Hematopoietic multipotent progenitor cell treated with erythropoietin and hydrocortisone succinate and interleukin-3 and kit ligand, for 4 days (in vitro differentiated cells): Measurements from ENCODE around the gene RNF130.

Source experiments
- DNase-seq: peaks from one replicate; pipeline ENCODE4 v3.0.0-alpha.2; 2015

Gene RNF130

DNA sequence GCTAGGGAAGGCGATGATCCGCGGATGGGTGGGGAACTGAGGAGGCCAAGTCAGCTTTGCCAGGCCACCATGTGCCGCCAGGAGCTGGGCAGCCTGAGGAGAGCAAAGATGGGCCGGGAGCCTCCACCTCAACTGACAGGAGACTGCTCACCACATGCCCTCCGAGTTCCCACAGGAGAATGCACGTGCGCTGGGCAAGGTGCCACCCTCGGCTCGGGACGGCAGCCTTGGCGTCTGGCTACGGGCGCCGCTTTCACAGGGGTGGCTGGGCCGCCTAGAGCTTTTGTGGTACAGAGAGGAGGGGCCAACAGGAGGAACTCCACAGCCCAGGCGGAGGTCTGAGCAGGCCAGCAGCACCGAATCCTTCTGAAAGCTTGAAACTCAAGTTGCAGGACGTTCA is 158.6 kb downstream of the RNF130 start:
- no peak for DNase-seq

DNA sequence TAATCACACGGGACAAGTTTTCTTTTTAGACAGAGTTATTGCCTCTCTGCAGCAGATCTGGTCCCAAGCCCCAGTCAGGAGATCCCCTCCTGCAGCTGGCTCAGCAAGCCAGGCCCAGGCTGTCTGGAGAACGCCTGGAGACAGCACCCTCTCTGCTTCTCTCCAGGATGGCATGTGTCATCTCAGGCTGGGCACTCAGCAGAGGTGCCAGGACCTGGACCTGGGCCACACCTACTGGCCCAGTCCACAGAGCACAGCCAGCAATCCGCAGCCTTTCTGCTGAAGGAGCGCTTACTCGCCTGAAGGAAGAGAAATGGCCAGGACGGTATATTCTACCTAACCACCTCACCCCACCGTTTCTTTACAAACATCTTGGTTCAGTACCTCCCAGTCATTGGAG is 159.2 kb downstream of the RNF130 start:
- no peak for DNase-seq

DNA sequence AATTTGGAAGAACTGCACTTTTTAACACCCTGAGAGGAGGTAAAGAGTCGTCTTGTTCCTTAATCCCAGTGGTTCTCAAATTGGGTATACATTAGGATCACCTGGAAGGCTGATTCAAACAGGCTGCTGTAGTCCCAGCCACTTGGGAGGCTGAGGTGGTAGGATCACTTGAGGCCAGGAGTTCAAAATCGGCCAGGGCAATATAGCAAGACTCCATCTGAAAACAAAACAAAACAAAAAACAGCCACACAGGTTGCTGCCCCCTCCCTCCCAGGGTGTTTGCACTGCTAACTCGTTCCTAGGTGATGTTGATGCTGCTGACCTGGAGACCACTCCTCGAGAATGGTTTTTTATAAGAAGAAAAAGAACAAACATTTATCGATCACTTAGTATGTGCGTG is 162.3 kb downstream of the RNF130 start:
- DNase-seq, result no peak

- DNase-seq, result peak; percentile 31
These were observed 163.0 kb downstream of the RNF130 start for GRCh38 chr5:179908528-179908927.

DNA sequence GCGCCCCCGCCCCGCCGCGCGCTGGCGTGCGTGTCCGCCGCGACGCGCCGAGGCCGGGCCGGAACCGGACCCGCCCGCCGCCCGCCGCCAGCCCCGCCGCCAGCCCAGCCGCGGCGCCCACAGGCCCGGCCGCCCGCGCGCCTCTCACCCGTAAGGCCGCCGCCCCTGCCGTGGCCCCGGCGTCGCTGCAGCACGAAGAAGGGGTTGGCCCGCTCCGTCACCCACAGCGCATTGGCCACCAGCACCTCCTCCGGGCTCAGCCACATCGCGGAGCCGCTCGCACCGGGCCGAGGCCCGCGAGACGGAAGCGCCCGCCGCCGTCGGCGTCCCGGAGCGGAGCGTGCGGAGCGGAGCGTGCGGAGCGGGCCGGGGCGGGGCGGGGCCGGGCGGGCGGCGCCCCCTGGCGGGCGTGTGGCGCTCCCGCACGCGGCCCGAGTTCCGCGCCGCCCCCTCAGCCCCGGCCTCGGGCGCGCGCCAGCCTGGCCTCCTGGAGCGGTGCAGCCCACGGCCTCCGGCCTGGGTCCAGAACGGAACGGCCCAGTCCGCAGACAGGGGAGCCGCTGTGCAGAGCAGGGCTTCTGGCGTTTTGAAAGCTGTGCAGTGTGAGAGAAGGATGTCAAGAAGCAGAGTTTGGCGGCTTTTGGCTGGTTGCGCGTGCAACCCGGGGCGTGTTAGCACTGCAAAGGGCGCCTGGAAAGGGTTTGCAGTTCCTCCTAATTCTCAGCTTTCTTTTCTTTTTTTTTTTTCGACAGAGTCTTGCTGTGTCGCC is 163.8 kb downstream of the RNF130 start, which contains the start of gene TBC1D9B:
TBC1D9B (minus strand) TSS at position 342 of the 769 bp plus-strand sequence; CDS start at position 266, 76 bp downstream.
- peak; percentile 86 for DNase-seq

DNA sequence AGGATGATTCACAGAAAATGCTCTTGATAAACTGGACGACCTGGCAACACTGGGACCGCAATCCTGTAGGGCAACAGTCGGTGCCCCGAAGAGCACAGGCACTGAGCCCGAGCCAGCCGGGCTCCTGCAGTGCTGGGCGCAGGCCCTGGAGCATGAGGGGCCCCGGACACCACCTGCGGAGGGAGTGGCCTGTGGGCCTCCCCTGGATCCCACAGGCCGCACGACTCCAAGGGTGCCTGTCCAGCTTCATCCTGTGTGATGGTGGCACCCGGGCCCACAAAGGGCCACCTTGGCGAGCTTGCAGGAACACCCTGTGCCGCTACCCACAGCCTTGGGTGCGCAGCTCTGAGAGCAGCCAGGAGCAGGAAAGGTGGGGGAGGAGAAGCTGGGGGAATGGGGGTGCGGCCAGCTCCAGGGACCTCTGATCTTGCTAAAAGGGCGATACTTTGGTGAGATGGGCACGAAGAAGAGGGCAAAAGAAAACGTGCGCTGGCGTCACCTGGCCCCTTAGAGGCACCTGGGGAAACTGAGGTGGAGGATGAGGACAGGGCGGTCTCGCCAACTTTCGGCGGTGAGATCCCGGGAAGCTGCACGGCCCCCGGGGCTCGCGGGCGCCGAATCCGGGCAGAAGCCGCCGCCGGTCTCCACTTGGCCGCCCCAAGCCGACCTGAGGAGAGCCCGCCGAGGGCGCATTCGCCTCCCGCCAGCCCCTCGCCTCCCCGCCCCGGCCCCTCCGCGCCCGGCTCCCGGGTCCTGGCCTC is 164.6 kb downstream of the RNF130 start:
- DNase-seq, result peak; percentile 61

- DNase-seq, result peak; percentile 28
These were observed 165.2 kb downstream of the RNF130 start for GRCh38 chr5:179906294-179906794.

GRCh38 chr5:179905161-179905560 is 166.4 kb downstream of the RNF130 start:
- peak; percentile 65 for DNase-seq
